Memory B cell (primary cell): ENCODE data around the gene ELAVL4.
"Not testable (repeated sequence)": the region's sequence is repeated elsewhere in the genome, so short reads cannot be mapped to it uniquely, and the experiment has no call there.

Experiments used
- ATAC-seq: fragments of 150-1000 bp; cut with Tn5 transposase; 2 replicates; pipeline ENCODE4 v1.10.0; 2021; ENCODE audit warnings: low read depth, mild to moderate bottlenecking, moderate library complexity
- DNase-seq, 2 donors: peaks; one replicate each; pipeline ENCODE4 v3.0.0; 2022; ENCODE audit warnings: low spot score in 2 of 2
- H3K27ac Mint-ChIP-seq: one replicate; pipeline ENCODE4 v1.8.0; 2022; ENCODE audit warnings: mild to moderate bottlenecking, moderate library complexity, mixed read lengths
- H3K27me3 Mint-ChIP-seq: one replicate; pipeline ENCODE4 v1.8.0; 2022; ENCODE audit warnings: mixed read lengths
- H3K36me3 Mint-ChIP-seq: one replicate; pipeline ENCODE4 v1.8.0; 2022; ENCODE audit warnings: mild to moderate bottlenecking, mixed read lengths
- H3K4me1 Mint-ChIP-seq: one replicate; pipeline ENCODE4 v1.8.0; 2022; ENCODE audit warnings: mixed read lengths
- H3K4me3 Mint-ChIP-seq: one replicate; pipeline ENCODE4 v1.8.0; 2022; ENCODE audit warnings: mild to moderate bottlenecking, moderate library complexity, mixed read lengths
- H3K9me3 Mint-ChIP-seq: one replicate; pipeline ENCODE4 v1.8.0; 2022; ENCODE audit warnings: mixed read lengths

The ELAVL4 gene

DNA sequence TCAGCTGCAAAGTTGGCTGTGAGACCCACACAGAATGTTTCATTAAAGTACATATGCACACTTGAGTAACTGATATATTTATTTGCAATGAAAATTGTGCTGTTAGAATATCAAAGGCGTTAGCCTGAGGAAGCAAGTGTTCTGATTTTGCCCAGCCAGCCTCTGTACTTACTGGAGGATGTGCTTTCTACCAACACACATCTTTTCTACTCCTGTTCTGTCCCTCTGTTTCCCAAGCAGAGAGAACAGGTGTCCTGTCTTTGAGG lies 31.4 kb downstream of the ELAVL4 start:
- H3K9me3 Mint-ChIP-seq = no peaks in the 10 kb centered on the region

GRCh38 chr1:50147191-50147850 lies 38.6 kb downstream of the ELAVL4 start:
- no peaks in the 10 kb centered on the region for H3K9me3 Mint-ChIP-seq
- ATAC-seq (no peak), DNase-seq (no peak)
- H3K27ac Mint-ChIP-seq = no peak overlapping the region
- H3K4me1 Mint-ChIP-seq = no peaks in the 10 kb centered on the region
- H3K27me3 Mint-ChIP-seq = peaks cover 7% of the 10 kb centered on the region
- no peak overlapping the region for H3K4me3 Mint-ChIP-seq
- H3K36me3 Mint-ChIP-seq = no peaks in the 10 kb centered on the region

More for the DNA sequence above, 31.4 kb downstream of the ELAVL4 start:
- Mint-ChIP-seq H3K27ac (no peak overlapping the region), H3K4me1 (no peaks in the 10 kb centered on the region), H3K36me3 (no peaks in the 10 kb centered on the region), H3K4me3 (no peak overlapping the region), H3K27me3 (peaks cover 6% of the 10 kb centered on the region)
- no peak for DNase-seq
- no peak for ATAC-seq

DNA sequence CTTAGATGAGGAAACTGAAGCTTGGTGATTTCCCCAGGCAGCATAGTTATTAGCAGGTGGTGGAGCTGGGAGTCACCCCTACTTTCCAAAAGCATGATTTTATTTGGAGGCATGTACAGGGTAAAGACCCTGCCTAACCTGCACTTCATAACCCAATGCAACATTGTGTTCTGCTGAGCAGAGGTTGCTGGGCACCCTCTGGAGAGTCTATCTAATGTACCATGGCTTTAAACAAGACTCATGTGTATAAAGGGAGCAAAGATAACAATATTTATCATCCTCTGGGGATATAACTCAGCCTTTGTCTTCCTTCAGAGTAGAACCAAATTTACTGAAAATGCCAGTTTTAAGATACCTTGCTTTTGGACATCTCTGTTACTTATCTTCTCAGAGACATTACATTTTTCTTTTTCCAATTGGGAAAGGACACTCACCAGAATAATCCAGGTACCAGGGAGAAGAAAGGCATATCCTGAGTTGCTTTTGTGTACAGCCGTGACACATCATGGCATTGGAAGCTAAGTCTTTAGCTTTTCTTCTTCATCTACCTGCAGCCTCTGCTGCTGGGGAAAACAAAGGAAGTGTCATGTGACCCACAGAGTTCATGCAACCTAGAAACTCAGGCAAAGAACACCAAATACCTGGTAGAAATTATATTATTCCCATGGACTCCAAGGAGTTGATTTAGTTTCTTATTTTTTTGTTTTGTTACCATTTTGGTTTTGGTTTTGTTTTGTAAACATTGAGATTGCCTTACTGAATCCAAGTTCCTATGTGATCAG lies 39.6 kb downstream of the ELAVL4 start:
- Mint-ChIP-seq H3K9me3 (no peaks in the 10 kb centered on the region), H3K4me3 (no peak overlapping the region), H3K4me1 (no peaks in the 10 kb centered on the region), H3K36me3 (no peaks in the 10 kb centered on the region), H3K27ac (no peak overlapping the region), H3K27me3 (peaks cover 9% of the 10 kb centered on the region)
- no peak for ATAC-seq
- DNase-seq = no peak

DNA sequence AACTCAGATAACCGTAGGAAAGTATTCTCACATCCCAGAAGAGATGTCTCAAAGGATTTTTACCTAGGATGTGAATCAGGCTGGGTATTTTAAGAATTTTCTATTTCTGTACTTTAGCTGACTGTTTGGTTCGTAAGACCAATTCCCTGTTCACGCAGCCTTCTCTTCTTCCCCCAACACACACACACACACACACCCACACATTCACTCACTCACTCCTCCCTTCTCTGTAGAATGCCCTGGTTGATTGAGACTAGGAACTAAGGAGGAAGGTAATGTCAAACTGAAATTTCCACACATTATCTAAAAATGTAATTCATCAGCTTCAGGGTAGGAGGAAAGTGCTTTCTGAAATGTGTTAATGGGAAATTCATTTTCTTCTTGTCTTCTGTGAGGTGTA lies 43.5 kb downstream of the ELAVL4 start:
- no peak for DNase-seq
- no peak for ATAC-seq
- Mint-ChIP-seq H3K27ac (no peak overlapping the region), H3K36me3 (no peaks in the 10 kb centered on the region), H3K4me1 (no peaks in the 10 kb centered on the region), H3K9me3 (peaks cover 2% of the 10 kb centered on the region), H3K27me3 (peaks cover 7% of the 10 kb centered on the region), H3K4me3 (no peak overlapping the region)

DNA sequence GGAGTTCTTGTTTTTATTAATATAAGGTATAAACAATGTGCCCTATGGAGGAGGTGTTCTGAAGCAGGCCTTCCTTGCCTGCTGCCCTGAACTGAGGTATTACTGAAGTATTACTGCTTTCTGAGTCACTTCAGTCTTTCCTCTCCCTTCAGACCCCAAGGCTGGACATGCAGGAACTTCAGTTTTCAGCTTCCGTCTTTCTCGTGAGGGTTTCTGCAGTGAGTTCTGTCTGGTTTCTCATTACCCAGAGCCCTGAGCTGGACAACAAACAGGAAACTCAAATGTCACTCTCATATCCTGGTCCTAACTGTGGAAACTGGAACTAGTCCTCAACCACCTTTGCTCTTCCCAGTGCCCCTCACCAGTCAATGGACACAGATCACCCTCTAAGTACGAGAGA lies 46.8 kb downstream of the ELAVL4 start:
- Mint-ChIP-seq H3K27ac (no peak overlapping the region), H3K27me3 (peaks cover 7% of the 10 kb centered on the region), H3K4me1 (no peaks in the 10 kb centered on the region), H3K4me3 (no peak overlapping the region), H3K9me3 (peaks cover 2% of the 10 kb centered on the region), H3K36me3 (no peaks in the 10 kb centered on the region)
- ATAC-seq (no peak), DNase-seq (no peak)

- H3K4me1 Mint-ChIP-seq = no peaks in the 10 kb centered on the region
- H3K9me3 Mint-ChIP-seq = peaks cover 2% of the 10 kb centered on the region
- H3K36me3 Mint-ChIP-seq = no peaks in the 10 kb centered on the region
- DNase-seq (no peak), ATAC-seq (no peak)
- no peak overlapping the region for H3K27ac Mint-ChIP-seq
- peaks cover 7% of the 10 kb centered on the region for H3K27me3 Mint-ChIP-seq
- no peak overlapping the region for H3K4me3 Mint-ChIP-seq
These were observed 47.7 kb downstream of the ELAVL4 start for GRCh38 chr1:50156241-50157010.

GRCh38 chr1:50157306-50157941 lies 48.7 kb downstream of the ELAVL4 start:
- no peaks in the 10 kb centered on the region for H3K36me3 Mint-ChIP-seq

GRCh38 chr1:50158421-50158820 lies 49.7 kb downstream of the ELAVL4 start:
- DNase-seq (no peak), ATAC-seq (no peak)
- Mint-ChIP-seq H3K36me3 (no peaks in the 10 kb centered on the region), H3K27me3 (peaks cover 4% of the 10 kb centered on the region), H3K9me3 (peaks cover 2% of the 10 kb centered on the region), H3K4me3 (no peak overlapping the region), H3K4me1 (no peaks in the 10 kb centered on the region), H3K27ac (no peak overlapping the region)

More at GRCh38 chr1:50157306-50157941, 48.7 kb downstream of the ELAVL4 start:
- Mint-ChIP-seq H3K27me3 (peaks cover 5% of the 10 kb centered on the region), H3K9me3 (peaks cover 2% of the 10 kb centered on the region), H3K27ac (no peak overlapping the region), H3K4me1 (no peaks in the 10 kb centered on the region), H3K4me3 (no peak overlapping the region)
- DNase-seq = no peak
- no peak for ATAC-seq

- ATAC-seq (no peak), DNase-seq (no peak)
- no peaks in the 10 kb centered on the region for H3K4me1 Mint-ChIP-seq
- peaks cover 2% of the 10 kb centered on the region for H3K27me3 Mint-ChIP-seq
- no peaks in the 10 kb centered on the region for H3K36me3 Mint-ChIP-seq
- no peak overlapping the region for H3K27ac Mint-ChIP-seq
- H3K9me3 Mint-ChIP-seq = no peaks in the 10 kb centered on the region
- H3K4me3 Mint-ChIP-seq = no peak overlapping the region
These were observed 55.0 kb downstream of the ELAVL4 start for GRCh38 chr1:50163680-50164079.

DNA sequence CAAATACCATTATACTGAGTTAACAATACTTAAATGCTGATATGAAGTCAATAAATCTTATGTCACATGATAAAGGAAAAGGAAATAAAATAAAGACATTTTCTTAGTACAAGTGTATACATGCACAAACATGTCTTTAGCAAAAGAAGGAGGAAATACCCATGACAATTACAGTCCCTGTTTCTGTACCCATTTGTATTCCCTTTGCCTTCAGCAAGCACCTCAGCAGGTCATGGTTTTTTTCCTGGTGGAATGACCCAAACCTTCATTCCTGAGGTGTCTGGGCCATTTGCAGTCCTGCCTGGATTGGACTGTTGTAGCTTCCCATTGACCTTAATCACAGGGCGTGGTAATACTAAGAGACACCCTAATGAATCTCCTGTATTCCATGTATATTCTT lies 57.6 kb downstream of the ELAVL4 start:
- not testable (repeated sequence) for H3K4me1 Mint-ChIP-seq, H3K27me3 Mint-ChIP-seq, H3K36me3 Mint-ChIP-seq, H3K4me3 Mint-ChIP-seq, H3K27ac Mint-ChIP-seq, DNase-seq, ATAC-seq, H3K9me3 Mint-ChIP-seq

GRCh38 chr1:50172299-50172698 lies 63.6 kb downstream of the ELAVL4 start:
- Mint-ChIP-seq H3K27me3 (peaks cover 6% of the 10 kb centered on the region), H3K9me3 (no peaks in the 10 kb centered on the region), H3K4me3 (no peak overlapping the region), H3K4me1 (no peaks in the 10 kb centered on the region), H3K27ac (no peak overlapping the region), H3K36me3 (no peaks in the 10 kb centered on the region)
- ATAC-seq = no peak
- no peak for DNase-seq

GRCh38 chr1:50174101-50174500 lies 65.4 kb downstream of the ELAVL4 start:
- Mint-ChIP-seq H3K36me3 (no peaks in the 10 kb centered on the region), H3K27me3 (peaks cover 9% of the 10 kb centered on the region), H3K9me3 (no peaks in the 10 kb centered on the region), H3K4me1 (no peaks in the 10 kb centered on the region), H3K4me3 (no peak overlapping the region), H3K27ac (no peak overlapping the region)
- ATAC-seq (no peak), DNase-seq (no peak)

- no peak for ATAC-seq
These were observed 67.3 kb downstream of the ELAVL4 start for GRCh38 chr1:50175719-50176639.

More at GRCh38 chr1:50175719-50176639, 67.3 kb downstream of the ELAVL4 start:
- H3K4me1 Mint-ChIP-seq = no peaks in the 10 kb centered on the region
- H3K27me3 Mint-ChIP-seq = peaks cover 9% of the 10 kb centered on the region
- H3K9me3 Mint-ChIP-seq = no peaks in the 10 kb centered on the region
- H3K4me3 Mint-ChIP-seq = no peak overlapping the region
- H3K36me3 Mint-ChIP-seq = no peaks in the 10 kb centered on the region
- H3K27ac Mint-ChIP-seq = no peak overlapping the region
- no peak for DNase-seq
